H9 (cell line): Measurements from ENCODE around the gene EIF5A. TPM values are rescaled to one million over a fixed set of nuclear protein-coding genes. Genes with fewer than 3 reads are reported as not detected.

Experiments
- DNase-seq: peaks from one replicate; pipeline ENCODE4 v3.0.0-alpha.2; 2017
- H2AFZ ChIP-seq: one replicate; pipeline ENCODE4 v1.6.1; 2013; ENCODE audit warnings: mild to moderate bottlenecking, low read length, control low read depth, moderate library complexity
- H2AK5ac ChIP-seq: 2 replicates; pipeline ENCODE4 v1.6.1; 2013; ENCODE audit warnings: low read length, control low read depth, mixed read lengths; ENCODE audit not compliant: insufficient read length
- H2BK120ac ChIP-seq: one replicate; pipeline ENCODE4 v1.6.1; 2013; ENCODE audit warnings: low read depth, mild to moderate bottlenecking, low read length, control low read depth, inconsistent platforms; ENCODE audit not compliant: poor library complexity, severe bottlenecking
- H2BK12ac ChIP-seq: 2 replicates; pipeline ENCODE4 v1.6.1; 2013; ENCODE audit warnings: low read length, control low read depth, mixed read lengths, low read depth; ENCODE audit not compliant: insufficient read length
- H2BK15ac ChIP-seq: 2 replicates; pipeline ENCODE4 v1.6.1; 2013; ENCODE audit warnings: low read depth, low read length, control low read depth
- H2BK20ac ChIP-seq: one replicate; pipeline ENCODE4 v1.6.1; 2013; ENCODE audit warnings: low read depth, mild to moderate bottlenecking, low read length, control low read depth, inconsistent platforms; ENCODE audit not compliant: poor library complexity, severe bottlenecking
- H2BK5ac ChIP-seq: 2 replicates; pipeline ENCODE4 v1.6.1; 2013; ENCODE audit warnings: low read length, control low read depth, mixed read lengths; ENCODE audit not compliant: insufficient read length
- H3K14ac ChIP-seq: 2 replicates; pipeline ENCODE4 v1.6.1; 2013; ENCODE audit warnings: low read length, control low read depth; ENCODE audit not compliant: insufficient read depth
- H3K18ac ChIP-seq: 2 replicates; pipeline ENCODE4 v1.6.1; 2013; ENCODE audit warnings: low read depth, mild to moderate bottlenecking, mixed read lengths, low read length, control low read depth; ENCODE audit not compliant: insufficient read length
- H3K23ac ChIP-seq: 2 replicates; pipeline ENCODE4 v1.6.1; 2013; ENCODE audit warnings: low read length, control low read depth, mixed read lengths, low read depth; ENCODE audit not compliant: insufficient read length
- H3K23me2 ChIP-seq: 2 replicates; pipeline ENCODE4 v1.6.1; 2013; ENCODE audit warnings: low read depth, mild to moderate bottlenecking, mixed read lengths, low read length, control low read depth; ENCODE audit not compliant: insufficient read length, poor library complexity, severe bottlenecking
- H3K27ac ChIP-seq: 2 replicates; pipeline ENCODE4 v1.5.1; 2013; ENCODE audit warnings: low read length, control low read depth, mixed read lengths, low read depth; ENCODE audit not compliant: insufficient read length
- H3K27me3 ChIP-seq: 2 replicates; pipeline ENCODE4 v1.6.1; 2013; ENCODE audit warnings: low read length, control low read depth, inconsistent platforms; ENCODE audit not compliant: insufficient read depth
- H3K4ac ChIP-seq: 2 replicates; pipeline ENCODE4 v1.6.1; 2013; ENCODE audit warnings: low read depth, mild to moderate bottlenecking, control low read depth, inconsistent platforms, low read length, moderate library complexity
- H3K4me1 ChIP-seq: 2 replicates; pipeline ENCODE4 v1.6.1; 2013; ENCODE audit warnings: low read length, control low read depth, inconsistent platforms; ENCODE audit not compliant: insufficient read depth
- H3K4me2 ChIP-seq: 2 replicates; pipeline ENCODE4 v1.6.1; 2013; ENCODE audit warnings: low read length, control low read depth, mixed read lengths; ENCODE audit not compliant: insufficient read length, insufficient read depth
- H3K56ac ChIP-seq: 2 replicates; pipeline ENCODE4 v1.6.1; 2013; ENCODE audit warnings: low read depth, mild to moderate bottlenecking, mixed read lengths, low read length, control low read depth; ENCODE audit not compliant: insufficient read length
- H3K79me1 ChIP-seq: 2 replicates; pipeline ENCODE4 v1.6.1; 2013; ENCODE audit warnings: low read depth, mild to moderate bottlenecking, moderate library complexity, low read length, control low read depth, inconsistent platforms; ENCODE audit not compliant: insufficient read depth, poor library complexity, severe bottlenecking
- H3K79me2 ChIP-seq: 2 replicates; pipeline ENCODE4 v1.6.1; 2013; ENCODE audit warnings: low read length, control low read depth, inconsistent platforms; ENCODE audit not compliant: insufficient read depth
- H3K9ac ChIP-seq: 2 replicates; pipeline ENCODE4 v1.6.1; 2013; ENCODE audit warnings: low read length, control low read depth, mixed read lengths; ENCODE audit not compliant: insufficient read length; ENCODE audit errors: extremely low read depth
- H3K9me3 ChIP-seq: one replicate; pipeline ENCODE4 v1.6.1; 2013; ENCODE audit warnings: low read depth, low read length, inconsistent platforms; ENCODE audit not compliant: control insufficient read depth
- H3T11ph ChIP-seq: one replicate; pipeline ENCODE4 v1.6.1; 2013; ENCODE audit warnings: mild to moderate bottlenecking, low read length, control low read depth, inconsistent platforms
- H4K20me1 ChIP-seq: one replicate; pipeline ENCODE4 v1.6.1; 2013; ENCODE audit not compliant: control insufficient read depth, insufficient read length, insufficient read depth
- H4K5ac ChIP-seq: 2 replicates; pipeline ENCODE4 v1.6.1; 2013; ENCODE audit warnings: low read depth, mild to moderate bottlenecking, mixed read lengths, low read length, control low read depth; ENCODE audit not compliant: insufficient read length
- H4K8ac ChIP-seq: replicated peaks from 2 replicates; pipeline ENCODE4 v1.6.1; 2013; ENCODE audit warnings: low read length, control low read depth, mixed read lengths, low read depth; ENCODE audit not compliant: insufficient read length
- H4K91ac ChIP-seq: 2 replicates; pipeline ENCODE4 v1.6.1; 2013; ENCODE audit warnings: low read depth, mild to moderate bottlenecking, moderate library complexity, mixed read lengths, low read length, control low read depth; ENCODE audit not compliant: insufficient read length
- H3K27ac Mint-ChIP-seq, 3 experiments: 2 replicates in 2 of 3; 3 replicates in 1 of 3; pipeline ENCODE4 v1.8.0; 2020 to 2021; ENCODE audit warnings: mixed read lengths in 3 of 3, mild to moderate bottlenecking in 1 of 3, moderate library complexity in 1 of 3
- H3K27me3 Mint-ChIP-seq: 2 replicates; pipeline ENCODE4 v1.8.0; 2021; ENCODE audit warnings: low read depth, mild to moderate bottlenecking, moderate library complexity, mixed read lengths
- H3K36me3 Mint-ChIP-seq, 3 experiments: 2 replicates in 2 of 3; 3 replicates in 1 of 3; pipeline ENCODE4 v1.8.0; 2020 to 2021; ENCODE audit warnings: low read depth in 3 of 3, mixed read lengths in 3 of 3; ENCODE audit not compliant: insufficient read depth in 1 of 3
- H3K4me1 Mint-ChIP-seq, 2 experiments: 2 replicates each; pipeline ENCODE4 v1.8.0; 2020; ENCODE audit warnings: mixed read lengths in 2 of 2
- H3K4me3 Mint-ChIP-seq, 2 experiments: 2 replicates in 1 of 2; 3 replicates in 1 of 2; pipeline ENCODE4 v1.8.0; 2020 to 2021; ENCODE audit warnings: mild to moderate bottlenecking in 2 of 2, mixed read lengths in 2 of 2, moderate library complexity in 1 of 2
- H3K9me3 Mint-ChIP-seq, 2 experiments: 2 replicates in 1 of 2; 3 replicates in 1 of 2; pipeline ENCODE4 v1.8.0; 2020; ENCODE audit warnings: mild to moderate bottlenecking in 2 of 2, mixed read lengths in 2 of 2, moderate library complexity in 1 of 2
- CTCF ChIP-seq: fragments of 200-600 bp; sonication (generic); conservative IDR thresholded peaks from 3 replicates; pipeline ENCODE4 v1.8.0; 2021; ENCODE audit warnings: antibody characterized with exemption, mild to moderate bottlenecking
- WGBS: extraction: QIAGEN DNeasy Blood & Tissue Kit; methylation state at CpG from one replicate; pipeline ENCODE4 v1.1.7; 2013; ENCODE audit warnings: missing lambda C conversion rate, low lambda C conversion rate, mixed read lengths; ENCODE audit not compliant: insufficient read length; ENCODE audit errors: extremely low coverage; 5-methylcytosine and 5-hydroxymethylcytosine counted together
- total RNA-seq: library from RNA; stranded (reverse); gene quantifications from 2 replicates; pipeline ENCODE4 v1.2.1, GENCODE V29; 2021

EIF5A gene
- total RNA-seq, 1 experiment from 2014 or later: 978 TPM

- Histone ChIP-seq H3K9ac (no peak overlapping the region), H2BK120ac (no peak overlapping the region), H2BK12ac (no peak overlapping the region), H3K4me2 (no peak overlapping the region), H2BK20ac (no peak overlapping the region), H3K9me3 (no peaks in the 10 kb centered on the region), H3K23ac (no peak overlapping the region), H3K27ac (no peak overlapping the region), H3K23me2 (no peaks in the 10 kb centered on the region), H3K79me2 (no peaks in the 10 kb centered on the region), H4K91ac (no peak overlapping the region), H3K79me1 (no peaks in the 10 kb centered on the region), H2BK15ac (no peak overlapping the region), H3K56ac (no peak overlapping the region), H2AFZ (no peak overlapping the region), H4K5ac (no peak overlapping the region), H3T11ph (no peak overlapping the region), H3K4me1 (peaks cover 2% of the 10 kb centered on the region; the same call in 1 of the 2 replicates), H4K20me1 (no peaks in the 10 kb centered on the region), H2BK5ac (no peak overlapping the region), H3K18ac (no peak overlapping the region), H3K14ac (no peak overlapping the region), H4K8ac (no peak overlapping the region), H2AK5ac (no peak overlapping the region), H3K4ac (no peak overlapping the region), H3K27me3 (peaks cover 2% of the 10 kb centered on the region)
- H3K27me3 Mint-ChIP-seq: peaks cover 29% of the 10 kb centered on the region
- peaks cover 3 to 25% (median 11%) of the 10 kb centered on the region in 3 experiments; a peak in 5 of 7 replicates for H3K36me3 Mint-ChIP-seq
- peaks cover 11 to 19% of the 10 kb centered on the region in 2 experiments for H3K4me1 Mint-ChIP-seq
- peak overlapping the region in 1 of 2 experiments; percentile 50; a peak in 1 of 5 replicates for H3K4me3 Mint-ChIP-seq
- H3K9me3 Mint-ChIP-seq: no peaks in the 10 kb centered on the region
- H3K27ac Mint-ChIP-seq: no peak overlapping the region
- no peak for TF ChIP-seq CTCF
- DNase-seq: no peak
- no CpG with 5 or more reads among the region's 18 CpGs for WGBS
Measured at GRCh38 chr17:7289256-7290032, 18.0 kb upstream of the EIF5A start.
